ENCODE results near the gene MAPKAPK3. TPM values are rescaled to one million over a fixed set of nuclear protein-coding genes. Genes with fewer than 3 reads are reported as not detected.

MAPKAPK3 gene
- total RNA-seq, 1 experiment from 2014 or later: 24.2 TPM

DNA sequence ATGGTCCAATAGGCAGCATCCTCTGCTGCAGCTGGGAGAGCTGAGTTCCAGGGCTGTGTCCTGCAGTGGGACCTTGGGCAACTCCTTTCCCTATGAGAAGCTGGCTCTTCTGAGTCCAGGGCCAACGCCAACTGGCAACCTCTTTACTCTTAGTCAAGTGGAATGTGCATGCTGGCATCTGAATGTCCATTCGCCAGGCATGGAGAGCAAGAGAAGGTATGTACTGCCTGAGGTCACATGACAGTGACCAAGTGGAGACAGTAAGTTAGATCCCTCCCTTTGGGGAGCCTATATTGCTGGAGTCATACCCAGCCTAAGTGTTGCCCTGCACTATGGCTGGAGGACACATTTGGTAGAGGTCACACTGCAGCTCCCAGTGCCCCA, 35.5 kb upstream of the MAPKAPK3 start:
- Histone ChIP-seq H3K4me1 (no peaks in the 10 kb centered on the region), H3K36me3 (no peaks in the 10 kb centered on the region), H3K9me3 (replicated peaks) (no peaks in the 10 kb centered on the region), H3K4me3 (no peak overlapping the region), H3K27ac (no peak overlapping the region), H3K27me3 (no peaks in the 10 kb centered on the region)
- DNase-seq: no peak

DNA sequence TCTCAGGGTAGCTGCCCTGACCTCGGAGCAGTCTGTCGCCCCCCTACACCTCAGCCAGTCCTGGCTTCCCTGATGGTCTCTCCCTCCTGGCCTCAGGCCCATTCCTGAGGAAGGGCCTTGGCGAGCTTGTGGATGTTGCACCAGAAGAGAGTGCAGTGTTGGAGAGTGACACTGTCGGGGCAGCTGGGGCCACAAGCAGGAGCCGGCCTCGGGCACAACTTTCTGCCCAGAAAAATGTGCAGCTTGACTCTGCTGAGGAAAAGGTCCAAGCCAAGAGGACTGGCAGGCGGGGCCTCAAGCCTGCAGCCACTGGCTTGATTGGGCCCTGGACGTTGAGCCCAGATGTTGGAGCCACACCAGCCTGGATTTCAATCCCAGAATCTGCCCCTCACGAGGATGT, 34.9 kb upstream of the MAPKAPK3 start:
- no peaks in the 10 kb centered on the region for H3K9me3 ChIP-seq (replicated peaks)
- no peak overlapping the region for H3K27ac ChIP-seq
- H3K4me3 ChIP-seq: no peak overlapping the region
- no peak for DNase-seq
- H3K27me3 ChIP-seq: no peaks in the 10 kb centered on the region
- no peaks in the 10 kb centered on the region for H3K4me1 ChIP-seq
- H3K36me3 ChIP-seq: no peaks in the 10 kb centered on the region

DNA sequence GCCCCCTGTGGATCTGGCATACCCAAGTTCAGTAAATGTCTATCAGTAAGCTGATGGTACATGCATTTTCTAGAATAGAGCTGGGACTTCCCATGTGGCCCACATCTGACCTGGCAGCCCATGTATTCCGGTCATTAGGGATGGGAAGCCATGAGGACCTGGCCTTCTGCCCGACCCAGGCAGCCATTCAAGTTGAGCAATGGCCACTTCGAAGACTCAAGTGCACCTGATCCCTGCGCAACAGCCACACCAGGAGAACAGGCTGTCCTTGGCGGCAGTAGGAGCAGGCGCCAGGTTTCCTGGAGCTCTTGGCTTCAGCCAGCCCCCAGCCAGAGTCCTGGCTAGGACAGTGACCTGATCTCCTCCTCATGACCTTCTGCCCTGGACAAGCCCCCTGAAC, 33.1 kb upstream of the MAPKAPK3 start:
- H3K27me3 ChIP-seq: no peaks in the 10 kb centered on the region
- no peak overlapping the region for H3K4me3 ChIP-seq
- no peak overlapping the region for H3K27ac ChIP-seq
- 0 out of 2 replicates have a peak, but pooled peaks cover 3% of the 10 kb centered on the region for H3K4me1 ChIP-seq
- no peaks in the 10 kb centered on the region for H3K9me3 ChIP-seq (replicated peaks)
- no peak for DNase-seq
- no peaks in the 10 kb centered on the region for H3K36me3 ChIP-seq

DNA sequence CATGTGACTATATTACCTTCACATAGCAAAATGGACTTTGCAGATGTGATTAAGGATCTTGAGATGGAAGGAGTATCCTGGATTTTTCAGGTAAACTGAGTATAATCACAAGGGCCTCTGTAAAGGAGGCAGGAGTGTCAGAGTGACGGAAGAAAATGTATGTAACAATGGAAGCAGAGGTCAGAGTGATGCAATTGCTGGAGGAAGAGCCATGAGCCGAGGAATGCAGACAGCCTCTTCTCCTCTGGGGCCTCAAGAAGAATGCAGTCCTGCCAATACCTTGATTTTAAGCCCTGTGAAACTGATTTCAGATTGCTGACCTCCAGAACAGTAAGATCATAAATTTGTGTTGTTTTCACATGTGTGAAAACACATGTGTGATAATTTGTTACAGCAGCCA, 32.6 kb upstream of the MAPKAPK3 start:
- no peaks in the 10 kb centered on the region for H3K27me3 ChIP-seq
- no peaks in the 10 kb centered on the region for H3K36me3 ChIP-seq
- H3K4me3 ChIP-seq: no peak overlapping the region
- H3K9me3 ChIP-seq (replicated peaks): no peaks in the 10 kb centered on the region
- H3K4me1 ChIP-seq: peaks cover 5% of the 10 kb centered on the region; the same call in 1 of the 2 replicates
- no peak overlapping the region for H3K27ac ChIP-seq
- DNase-seq: no peak

DNA sequence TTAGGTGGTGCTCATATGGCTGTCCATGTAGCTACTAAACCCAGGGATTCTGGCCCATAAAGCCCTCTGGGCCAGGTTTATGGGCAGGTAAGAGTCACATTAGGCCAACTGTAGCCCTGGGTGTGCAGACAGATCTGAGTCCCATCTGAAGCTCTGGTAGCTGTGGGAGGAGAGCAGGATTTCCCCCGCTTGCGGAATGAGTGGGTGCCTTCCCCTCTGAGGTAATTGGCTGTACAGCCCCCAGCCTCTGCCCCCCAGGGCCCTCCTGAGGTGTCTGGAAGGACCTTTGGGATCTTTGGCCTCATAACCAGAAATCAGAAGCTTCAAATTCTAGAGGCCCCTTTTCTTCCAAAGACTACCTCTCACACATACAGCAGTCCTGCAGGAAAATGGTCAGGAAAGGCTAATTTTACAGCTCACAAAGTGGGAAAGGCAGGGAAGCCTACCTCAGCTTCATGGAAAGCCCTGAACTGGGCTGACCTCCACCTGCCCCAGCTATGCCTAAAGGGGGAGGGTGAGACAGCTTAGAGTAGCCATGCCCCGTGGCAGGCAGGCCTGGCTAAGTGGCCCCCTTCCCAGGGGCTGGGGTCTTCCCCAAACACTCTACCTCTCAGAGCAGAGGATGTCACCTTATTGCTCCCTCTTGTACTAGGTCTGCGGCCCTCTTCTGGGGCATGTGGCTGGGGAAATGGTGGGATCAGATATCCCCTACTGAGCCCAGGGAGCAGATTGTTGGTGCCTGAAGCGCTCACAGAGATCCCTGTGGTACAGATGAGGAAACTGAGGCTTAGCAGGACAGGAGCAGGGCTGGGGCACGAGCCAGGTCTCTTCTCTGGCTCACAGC, 30.8 kb upstream of the MAPKAPK3 start:
- no peaks in the 10 kb centered on the region for H3K9me3 ChIP-seq (replicated peaks)
- H3K36me3 ChIP-seq: no peaks in the 10 kb centered on the region
- H3K27me3 ChIP-seq: no peaks in the 10 kb centered on the region
- peaks cover 17% of the 10 kb centered on the region for H3K4me1 ChIP-seq
- H3K4me3 ChIP-seq: no peak overlapping the region
- DNase-seq: no peak
- H3K27ac ChIP-seq: no peak overlapping the region

DNA sequence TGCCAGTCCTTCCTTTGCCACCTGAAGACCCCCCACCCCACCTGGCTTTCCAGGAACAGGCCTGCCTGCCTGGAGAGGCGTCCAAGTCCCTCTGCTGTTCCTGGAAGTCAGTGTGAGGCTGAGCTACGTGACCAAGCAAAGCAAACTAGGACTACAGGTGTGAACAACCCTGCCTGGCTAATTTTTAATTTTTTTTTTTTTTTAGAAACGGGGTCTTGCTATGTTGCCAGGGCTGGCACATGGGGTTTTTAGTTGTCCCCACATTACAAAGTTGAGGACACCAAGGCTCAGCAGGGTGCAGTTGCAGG, 30.2 kb upstream of the MAPKAPK3 start:
- H3K36me3 ChIP-seq: no peaks in the 10 kb centered on the region
- H3K9me3 ChIP-seq (replicated peaks): no peaks in the 10 kb centered on the region
- H3K27me3 ChIP-seq: no peaks in the 10 kb centered on the region
- no peak overlapping the region for H3K4me3 ChIP-seq
- H3K27ac ChIP-seq: no peak overlapping the region
- peaks cover 22% of the 10 kb centered on the region for H3K4me1 ChIP-seq
- DNase-seq: no peak

DNA sequence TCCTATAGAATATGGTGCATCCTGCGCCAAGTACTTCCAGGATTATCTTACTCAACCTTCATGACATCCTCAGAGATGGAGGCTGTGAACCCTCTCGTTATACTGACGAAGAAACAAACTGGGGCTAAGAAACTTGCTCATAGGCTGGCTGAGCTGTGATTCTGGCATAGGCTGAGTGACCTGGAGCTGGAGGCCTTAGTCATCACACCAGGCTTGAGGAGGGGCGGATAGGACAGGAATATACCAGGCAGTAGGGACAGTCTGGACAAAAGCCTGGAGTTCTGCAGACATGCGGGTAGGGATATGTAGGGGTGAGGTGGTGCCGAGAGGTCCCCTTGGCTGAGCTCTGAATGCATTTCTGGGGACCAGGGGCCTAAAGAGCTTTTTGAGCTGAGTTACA, 29.6 kb upstream of the MAPKAPK3 start:
- H3K9me3 ChIP-seq (replicated peaks): no peaks in the 10 kb centered on the region
- H3K4me1 ChIP-seq: peaks cover 25% of the 10 kb centered on the region
- H3K27ac ChIP-seq: no peak overlapping the region
- H3K4me3 ChIP-seq: no peak overlapping the region
- no peaks in the 10 kb centered on the region for H3K27me3 ChIP-seq
- DNase-seq: no peak
- H3K36me3 ChIP-seq: no peaks in the 10 kb centered on the region

DNA sequence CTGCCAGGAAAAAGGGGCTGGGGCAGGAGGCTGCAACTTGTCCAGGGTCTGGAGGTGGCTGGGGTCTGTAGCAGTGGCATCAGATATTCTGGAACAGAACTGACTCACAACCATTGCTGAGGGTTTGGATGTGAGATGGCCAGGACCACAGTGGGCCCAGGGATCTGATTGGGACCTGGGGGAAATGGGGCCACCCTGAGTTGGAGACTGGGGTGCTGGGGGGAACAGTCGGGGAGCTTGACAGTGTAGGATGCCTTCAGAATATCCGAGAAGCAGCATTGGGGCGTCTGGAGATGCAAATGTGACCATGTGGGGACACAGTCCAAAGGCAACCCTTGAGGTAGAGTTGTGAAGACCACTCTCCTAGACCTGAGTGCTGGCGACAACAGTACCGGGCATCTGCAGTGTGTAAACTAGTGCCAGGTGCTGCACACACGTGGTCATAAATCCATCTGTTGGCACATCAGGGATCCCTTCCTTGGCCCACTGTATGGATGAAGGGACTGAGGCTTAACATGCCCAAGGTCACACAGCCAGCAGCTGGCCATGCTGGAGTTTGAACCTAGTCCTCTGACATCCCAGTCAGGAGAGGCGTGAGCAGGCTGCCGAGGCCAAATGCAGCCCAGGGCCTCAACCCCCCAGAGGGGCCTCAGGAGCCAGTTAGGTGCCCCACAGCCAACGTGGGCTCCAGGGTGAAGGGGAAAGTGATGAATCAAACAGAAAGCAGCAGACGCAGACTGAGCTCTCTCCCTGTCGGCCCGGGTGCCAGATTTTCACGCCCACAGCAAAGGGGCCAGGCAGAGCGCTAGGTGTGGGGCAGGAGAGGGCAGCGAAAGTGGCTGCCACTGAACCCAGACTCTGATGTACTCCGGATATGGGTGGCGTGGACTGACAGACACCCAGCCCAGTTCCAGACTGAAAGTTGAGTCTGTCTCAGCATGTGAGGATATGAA, 28.9 kb upstream of the MAPKAPK3 start:
- Histone ChIP-seq H3K4me1 (peaks cover 28% of the 10 kb centered on the region), H3K9me3 (replicated peaks) (no peaks in the 10 kb centered on the region), H3K4me3 (no peak overlapping the region), H3K27ac (no peak overlapping the region), H3K27me3 (no peaks in the 10 kb centered on the region), H3K36me3 (no peaks in the 10 kb centered on the region)
- no peak for DNase-seq

DNA sequence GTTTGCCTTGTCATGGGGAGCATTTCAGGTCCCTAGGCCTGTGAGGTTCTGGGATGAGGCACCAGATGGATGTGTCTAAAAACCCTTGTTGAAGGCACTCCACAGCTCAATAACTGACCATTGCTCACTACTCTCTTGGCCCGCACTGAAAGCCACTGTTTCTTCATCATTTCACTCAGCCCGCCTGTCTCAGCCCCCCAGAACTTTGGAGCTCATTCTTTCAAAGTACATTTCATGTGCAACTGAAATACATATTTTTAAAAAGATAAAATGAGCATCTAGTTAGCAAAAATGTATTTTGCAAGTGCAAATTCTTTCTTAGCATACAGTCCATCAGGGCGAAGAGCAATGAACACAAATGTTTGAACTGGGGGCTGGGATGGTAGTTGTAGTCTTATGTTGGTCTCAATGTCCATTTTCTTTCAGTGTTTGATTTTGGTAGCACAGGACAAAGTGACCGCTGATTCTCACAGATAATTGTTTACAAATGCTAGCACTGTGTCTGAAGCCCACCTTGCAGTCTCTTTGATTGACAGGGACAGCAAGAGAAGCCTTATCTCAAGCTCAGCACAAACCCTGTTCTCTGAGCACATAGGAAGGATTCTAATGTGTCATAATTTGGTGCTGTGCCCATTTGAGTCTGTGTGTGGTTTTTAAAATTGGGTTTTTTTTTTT, 28.1 kb upstream of the MAPKAPK3 start:
- peak; percentile 35 to 71 for DNase-seq
- no peak overlapping the region for H3K4me3 ChIP-seq

DNA sequence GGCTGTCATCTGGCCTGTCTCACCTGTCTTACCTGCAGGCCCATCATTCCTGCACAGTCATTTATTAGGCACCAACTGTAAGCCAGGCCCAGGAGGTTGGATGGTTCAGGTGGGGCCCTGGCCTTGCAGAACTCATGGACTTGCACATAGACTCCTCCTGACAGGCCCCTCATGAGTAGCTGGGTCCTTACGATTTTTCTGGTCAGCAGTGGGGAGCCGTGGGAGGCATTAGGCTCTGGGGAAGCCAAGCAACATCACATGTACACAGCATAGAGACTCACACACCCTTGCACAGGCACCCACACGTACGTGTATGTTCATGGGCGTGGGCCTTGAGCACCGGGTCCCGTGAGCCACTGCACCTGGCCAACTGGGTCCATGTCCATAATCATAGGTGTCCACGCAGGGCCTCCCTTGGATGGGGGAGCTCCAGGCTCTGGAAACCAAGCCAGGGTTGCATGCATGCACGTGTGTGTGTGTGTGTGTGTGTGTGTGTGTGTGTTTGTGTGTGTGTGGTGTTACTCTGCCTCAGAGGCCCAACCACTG, 25.7 kb upstream of the MAPKAPK3 start:
- DNase-seq: no peak
- H3K27me3 ChIP-seq: no peaks in the 10 kb centered on the region

More for the DNA sequence above, 28.1 kb upstream of the MAPKAPK3 start:
- Histone ChIP-seq H3K9me3 (replicated peaks) (no peaks in the 10 kb centered on the region), H3K36me3 (no peaks in the 10 kb centered on the region), H3K27ac (no peak overlapping the region), H3K4me1 (peaks cover 28% of the 10 kb centered on the region), H3K27me3 (no peaks in the 10 kb centered on the region)

DNA sequence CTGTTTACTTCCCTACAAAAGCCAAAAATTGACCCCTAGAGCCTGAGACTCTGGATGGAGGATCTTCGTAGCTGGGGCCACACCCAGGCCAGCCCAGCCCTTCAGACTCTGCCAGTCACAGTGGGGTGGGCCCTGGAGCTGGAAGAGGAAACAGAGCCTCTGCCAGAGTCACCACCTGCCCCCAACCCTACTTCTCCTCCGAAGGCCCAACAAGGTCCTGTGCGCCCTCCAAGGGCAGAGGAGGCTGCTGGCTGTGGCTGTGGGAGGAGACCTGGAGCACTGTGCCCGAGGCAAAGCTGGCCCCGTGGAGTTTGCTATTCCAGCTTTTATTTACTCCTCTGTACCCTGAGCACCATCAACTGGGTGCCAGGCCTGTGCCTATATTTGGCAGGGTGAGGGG, 24.4 kb upstream of the MAPKAPK3 start:
- no peaks in the 10 kb centered on the region for H3K36me3 ChIP-seq
- H3K27me3 ChIP-seq: no peaks in the 10 kb centered on the region
- no peak for DNase-seq
- H3K4me3 ChIP-seq: no peak overlapping the region
- H3K27ac ChIP-seq: no peak overlapping the region
- H3K4me1 ChIP-seq: peaks cover 28% of the 10 kb centered on the region
- no peaks in the 10 kb centered on the region for H3K9me3 ChIP-seq (replicated peaks)

More for the DNA sequence above, 25.7 kb upstream of the MAPKAPK3 start:
- Histone ChIP-seq H3K4me1 (peaks cover 28% of the 10 kb centered on the region), H3K27ac (peak overlapping the region; percentile 98), H3K4me3 (no peak overlapping the region), H3K9me3 (replicated peaks) (no peaks in the 10 kb centered on the region), H3K36me3 (no peaks in the 10 kb centered on the region)

DNA sequence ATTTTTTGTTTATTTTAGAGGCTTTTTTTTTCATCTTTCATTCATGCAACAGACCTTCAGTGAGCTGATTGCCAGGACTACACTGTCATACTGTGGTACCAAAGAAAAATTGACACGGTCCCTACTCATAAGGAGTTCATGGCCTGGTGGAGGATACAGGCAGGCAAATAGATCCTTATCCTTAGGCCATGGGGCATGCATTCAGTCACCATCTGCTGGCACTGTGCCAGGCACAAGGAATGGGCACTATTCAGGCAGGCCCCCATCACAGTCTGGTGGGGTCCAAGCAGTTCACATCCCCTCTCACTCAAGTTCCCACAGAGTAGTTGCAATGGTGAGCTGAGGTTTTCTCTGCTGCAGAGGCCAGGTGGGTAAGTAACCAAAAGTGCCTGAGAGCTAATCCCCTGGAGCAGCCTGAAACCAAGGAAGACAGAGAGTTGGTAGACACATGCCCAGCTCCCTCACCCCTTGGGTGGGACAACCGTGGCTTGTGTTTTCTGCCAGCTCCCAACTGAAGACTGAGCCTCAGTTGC, 22.6 kb upstream of the MAPKAPK3 start:
- Histone ChIP-seq H3K9me3 (replicated peaks) (no peaks in the 10 kb centered on the region), H3K4me1 (peaks cover 23% of the 10 kb centered on the region), H3K27ac (no peak overlapping the region), H3K27me3 (no peaks in the 10 kb centered on the region), H3K4me3 (no peak overlapping the region), H3K36me3 (no peaks in the 10 kb centered on the region)
- peak in 1 of 2 experiments; percentile 21 for DNase-seq

DNA sequence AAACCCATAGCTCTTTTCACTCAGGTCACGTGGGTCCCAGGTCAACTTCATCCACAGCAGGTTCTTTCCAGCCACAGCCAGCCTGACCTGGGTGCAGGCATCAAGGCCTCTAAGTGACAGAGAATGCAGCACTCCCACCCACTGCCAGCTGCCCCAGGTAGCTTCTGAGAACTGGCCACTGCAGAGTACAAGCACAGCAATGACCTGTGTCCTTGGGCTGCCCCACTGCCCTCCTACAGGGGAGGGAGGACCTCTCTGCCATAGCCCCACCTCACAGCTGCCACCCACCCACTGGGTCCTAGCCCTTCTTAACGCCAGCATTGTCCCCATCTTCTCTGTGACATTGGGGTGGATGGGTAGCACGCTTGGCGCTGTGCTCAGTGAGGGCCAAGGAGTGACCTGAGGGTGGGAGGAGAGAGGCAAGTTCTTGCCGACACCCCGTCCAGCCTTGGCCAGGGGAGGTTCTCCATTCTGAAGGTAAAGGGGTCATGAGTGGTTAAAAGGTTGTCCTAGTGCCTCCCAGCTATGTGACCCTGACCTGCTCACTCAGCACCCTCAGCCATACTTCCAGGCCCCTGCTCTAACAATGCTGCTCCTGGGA, 17.7 kb upstream of the MAPKAPK3 start:
- H3K4me3 ChIP-seq: no peak overlapping the region
- H3K27me3 ChIP-seq: no peaks in the 10 kb centered on the region
- no peak for DNase-seq
- H3K27ac ChIP-seq: no peak overlapping the region
- H3K4me1 ChIP-seq: peaks cover 23% of the 10 kb centered on the region
- no peaks in the 10 kb centered on the region for H3K36me3 ChIP-seq
- no peaks in the 10 kb centered on the region for H3K9me3 ChIP-seq (replicated peaks)

DNA sequence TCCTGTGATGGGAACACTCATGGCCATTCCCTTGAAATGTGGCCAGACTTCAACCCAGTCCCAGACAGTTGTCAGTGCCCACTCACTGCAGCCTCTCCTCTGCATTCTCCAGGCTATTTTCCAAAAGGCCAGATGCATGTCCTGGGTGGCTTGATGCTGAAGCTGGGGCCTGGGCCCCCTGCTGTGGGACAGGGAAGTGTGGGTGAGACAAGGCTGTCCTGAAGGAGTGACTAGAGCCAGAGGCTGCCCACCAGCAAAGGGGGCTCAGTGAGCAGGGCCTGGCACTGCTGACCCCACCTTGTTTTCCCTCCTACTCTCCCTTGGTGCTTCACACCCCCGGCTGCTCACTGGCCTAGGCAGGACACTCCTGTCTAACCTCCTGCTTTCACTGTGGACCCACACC, 17.2 kb upstream of the MAPKAPK3 start:
- no peak overlapping the region for H3K27ac ChIP-seq

More for the DNA sequence above, 17.2 kb upstream of the MAPKAPK3 start:
- Histone ChIP-seq H3K9me3 (replicated peaks) (no peaks in the 10 kb centered on the region), H3K4me3 (no peak overlapping the region), H3K27me3 (no peaks in the 10 kb centered on the region), H3K36me3 (no peaks in the 10 kb centered on the region), H3K4me1 (peaks cover 23% of the 10 kb centered on the region)
- DNase-seq: no peak
